Cardiac fibroblast (primary cell): Measurements from ENCODE around the gene HS3ST5.

Experiments
- DNase-seq, 2 donors: peaks; one replicate each; pipeline versions ENCODE4 v3.0.0 to v3.0.0-alpha.2; 2010; ENCODE audit warnings: low read depth in 2 of 2
- H3K4me3 ChIP-seq, 2 donors: replicated peaks in 1 of 2; 1 replicate in 1 of 2; 2 replicates in 1 of 2; pipeline ENCODE4 v1.5.1; 2011; ENCODE audit warnings: low read depth in 2 of 2, low read length in 2 of 2, mild to moderate bottlenecking in 2 of 2, moderate library complexity in 1 of 2
- TF ChIP-seq, protein P1 (sequence below): IDR thresholded peaks from one replicate; pipeline ENCODE4 v1.5.1; 2011; ENCODE audit warnings: low read depth, mild to moderate bottlenecking, low read length, inconsistent platforms

Gene HS3ST5

DNA sequence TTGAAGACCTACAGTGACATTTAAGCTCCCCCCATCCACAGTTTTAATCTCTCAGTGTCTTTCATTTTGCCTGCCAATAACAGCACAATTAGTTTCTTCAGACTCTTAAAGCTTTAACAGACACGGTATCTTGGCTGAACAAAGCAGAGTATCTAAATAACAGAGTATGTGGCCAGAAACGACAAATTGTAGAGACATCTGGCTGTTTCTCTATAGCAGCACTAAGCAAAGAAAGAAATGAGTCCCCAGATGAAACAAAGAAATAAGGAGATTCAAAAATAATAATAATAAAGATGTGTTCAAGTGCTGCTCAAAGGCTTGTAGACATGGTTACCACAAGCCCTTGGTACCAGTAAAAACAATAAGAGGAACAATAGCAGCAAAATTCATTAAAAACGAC, 274.1 kb downstream of the HS3ST5 start:
- no peak overlapping the region for H3K4me3 ChIP-seq
- TF ChIP-seq, protein P1, sequence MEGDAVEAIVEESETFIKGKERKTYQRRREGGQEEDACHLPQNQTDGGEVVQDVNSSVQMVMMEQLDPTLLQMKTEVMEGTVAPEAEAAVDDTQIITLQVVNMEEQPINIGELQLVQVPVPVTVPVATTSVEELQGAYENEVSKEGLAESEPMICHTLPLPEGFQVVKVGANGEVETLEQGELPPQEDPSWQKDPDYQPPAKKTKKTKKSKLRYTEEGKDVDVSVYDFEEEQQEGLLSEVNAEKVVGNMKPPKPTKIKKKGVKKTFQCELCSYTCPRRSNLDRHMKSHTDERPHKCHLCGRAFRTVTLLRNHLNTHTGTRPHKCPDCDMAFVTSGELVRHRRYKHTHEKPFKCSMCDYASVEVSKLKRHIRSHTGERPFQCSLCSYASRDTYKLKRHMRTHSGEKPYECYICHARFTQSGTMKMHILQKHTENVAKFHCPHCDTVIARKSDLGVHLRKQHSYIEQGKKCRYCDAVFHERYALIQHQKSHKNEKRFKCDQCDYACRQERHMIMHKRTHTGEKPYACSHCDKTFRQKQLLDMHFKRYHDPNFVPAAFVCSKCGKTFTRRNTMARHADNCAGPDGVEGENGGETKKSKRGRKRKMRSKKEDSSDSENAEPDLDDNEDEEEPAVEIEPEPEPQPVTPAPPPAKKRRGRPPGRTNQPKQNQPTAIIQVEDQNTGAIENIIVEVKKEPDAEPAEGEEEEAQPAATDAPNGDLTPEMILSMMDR = no peak
- no peak for DNase-seq

DNA sequence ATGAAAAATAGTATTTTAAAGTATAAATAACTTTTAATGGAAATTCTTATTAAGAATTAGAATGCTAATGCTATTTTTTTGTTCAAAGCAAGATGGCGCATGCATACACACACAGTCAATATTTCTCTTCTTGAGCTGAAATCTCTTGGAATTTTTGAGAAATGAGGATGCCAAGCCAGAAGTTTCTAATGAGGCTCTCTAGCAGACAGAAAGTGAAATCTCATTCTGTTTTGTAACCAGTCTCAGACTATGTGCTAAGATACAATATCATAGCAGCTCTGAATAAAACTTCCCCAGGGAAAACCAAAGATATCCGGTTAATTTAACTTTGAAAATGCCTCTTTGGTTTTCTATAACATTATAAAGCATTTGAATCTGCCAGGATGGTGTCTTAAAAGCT, 274.7 kb downstream of the HS3ST5 start:
- peak; percentile 22 to 52 for DNase-seq
- H3K4me3 ChIP-seq = no peak overlapping the region
- TF ChIP-seq, protein P1 = no peak

DNA sequence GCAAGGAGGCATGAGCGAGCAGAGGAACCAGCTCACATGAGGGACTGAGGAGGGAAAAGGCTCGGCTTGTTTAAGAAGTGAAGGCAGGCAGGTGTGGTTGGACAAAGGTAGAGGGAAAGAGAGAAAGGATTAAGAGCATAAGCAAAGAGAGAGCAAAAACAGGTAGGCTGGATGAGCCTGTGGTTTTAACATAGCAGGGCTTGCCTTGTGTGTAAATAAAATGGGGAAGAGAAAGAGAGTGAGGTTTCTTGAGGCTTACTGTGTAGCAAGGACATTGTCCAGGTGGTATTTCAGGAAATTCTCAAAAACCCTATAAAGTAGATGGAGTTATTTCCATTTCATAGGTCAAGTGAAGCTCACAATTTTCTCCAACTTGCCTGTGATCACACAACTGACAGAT, 278.0 kb downstream of the HS3ST5 start:
- H3K4me3 ChIP-seq = no peak overlapping the region
- DNase-seq = no peak
- TF ChIP-seq, protein P1 = no peak

DNA sequence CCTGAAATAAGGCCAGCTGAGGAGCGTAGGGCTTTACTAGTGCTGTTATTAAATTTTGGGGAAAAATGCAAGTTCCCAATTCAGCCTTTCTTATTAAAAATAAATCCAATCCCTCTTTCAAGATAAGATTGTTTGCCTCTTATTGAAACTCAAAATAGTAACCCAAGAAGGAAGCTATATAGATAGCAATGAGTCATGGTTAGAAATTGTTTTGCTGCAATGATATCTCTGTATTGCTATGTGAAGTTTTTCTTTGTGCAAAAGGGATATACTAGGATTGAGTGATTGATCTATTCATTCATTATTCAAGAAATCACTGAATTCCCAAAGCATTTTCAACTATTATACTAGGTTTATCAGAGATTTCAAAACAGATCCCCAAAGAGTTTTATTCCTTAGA, 278.9 kb downstream of the HS3ST5 start:
- TF ChIP-seq, protein P1 = no peak
- H3K4me3 ChIP-seq = no peak overlapping the region
- DNase-seq = peak; percentile 22 to 24

DNA sequence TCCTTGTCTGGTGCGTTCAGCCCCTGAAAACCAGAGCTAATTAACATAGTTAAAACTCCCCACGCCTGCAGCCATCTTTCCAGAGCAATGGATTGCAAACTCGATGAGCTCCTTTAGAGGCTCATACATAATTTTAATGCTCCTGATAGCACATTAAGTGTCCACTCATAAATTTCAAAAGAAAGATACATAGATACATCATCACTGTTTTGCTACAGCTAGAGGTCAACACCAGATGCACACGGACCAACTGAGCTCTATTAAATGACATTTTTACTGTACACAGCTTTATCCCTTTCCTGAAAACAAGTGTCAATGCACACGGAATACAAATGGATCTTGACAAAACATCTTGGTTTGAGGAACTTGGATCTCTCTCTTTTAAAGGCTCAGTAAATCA, 280.6 kb downstream of the HS3ST5 start:
- no peak overlapping the region for H3K4me3 ChIP-seq
- TF ChIP-seq, protein P1 = no peak
- DNase-seq = no peak

DNA sequence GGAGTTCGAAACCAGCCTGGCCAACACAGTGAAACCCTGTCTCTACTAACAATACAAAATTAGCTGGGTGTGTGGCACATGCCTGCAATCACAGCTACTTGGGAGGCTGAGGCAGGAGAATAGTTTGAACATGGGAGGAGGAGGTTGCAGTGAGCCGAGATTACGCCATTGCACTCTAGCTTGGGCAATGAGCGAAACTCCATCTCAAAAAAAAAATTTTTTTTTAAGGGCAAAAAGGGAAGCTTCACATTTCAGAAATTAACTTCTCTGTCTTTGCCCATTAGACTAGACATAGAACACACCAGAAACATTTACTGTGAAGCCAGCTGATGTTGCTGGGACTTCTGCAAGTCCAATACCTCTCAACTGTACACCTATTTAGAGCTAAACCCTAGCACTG, 281.1 kb downstream of the HS3ST5 start:
- no peak overlapping the region for H3K4me3 ChIP-seq
- TF ChIP-seq, protein P1 = no peak
- no peak for DNase-seq

DNA sequence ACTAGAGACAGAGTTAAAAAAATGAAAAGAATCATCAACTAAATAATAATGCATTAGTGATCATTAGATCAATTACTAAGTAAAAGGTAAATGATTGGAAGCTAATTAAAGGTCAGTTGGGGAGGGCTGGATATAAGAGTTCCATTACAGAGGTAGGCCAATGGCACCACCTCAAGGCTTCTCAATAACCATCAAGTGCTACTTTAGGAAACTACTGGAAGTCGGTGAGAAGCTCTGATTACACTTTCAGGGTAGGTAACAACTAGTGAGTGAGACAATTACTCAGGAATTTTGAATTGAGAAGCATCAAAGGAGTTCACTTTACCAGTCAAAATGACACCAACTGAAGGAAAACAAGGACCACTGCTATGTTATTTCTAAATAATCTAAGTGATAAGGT, 281.7 kb downstream of the HS3ST5 start:
- H3K4me3 ChIP-seq = no peak overlapping the region
- TF ChIP-seq, protein P1 = no peak
- no peak for DNase-seq
